ENCODE measurements around the gene SUGCT. TPM values are rescaled to one million over a fixed set of nuclear protein-coding genes. Genes with fewer than 3 reads are reported as not detected.
A peak's percentile ranks its signal among the peaks of the same experiment; 100 is the strongest.
"Not testable (repeated sequence)": the region's sequence is repeated elsewhere in the genome, so short reads cannot be mapped to it uniquely, and the experiment has no call there.

SUGCT gene
- total RNA-seq, 1 donor from 2014 or later, result 1.0 TPM

- DNase-seq (ENCODE audit: low read depth in 2 of 2), result no peak
Measured at GRCh38 chr7:40248681-40249080, 113.9 kb downstream of the SUGCT start.

GRCh38 chr7:40253444-40253843 lies 118.6 kb downstream of the SUGCT start:
- DNase-seq (ENCODE audit: low read depth in 2 of 2), result not testable (repeated sequence)

GRCh38 chr7:40263752-40264390 lies 129.1 kb downstream of the SUGCT start:
- DNase-seq (ENCODE audit: low read depth in 2 of 2), result no peak

- DNase-seq (ENCODE audit: low read depth in 2 of 2), result no peak
Measured at GRCh38 chr7:40267583-40267982, 132.8 kb downstream of the SUGCT start.

GRCh38 chr7:40268810-40269209 lies 134.0 kb downstream of the SUGCT start:
- not testable (repeated sequence) for DNase-seq (ENCODE audit: low read depth in 2 of 2)

- no peak for DNase-seq (ENCODE audit: low read depth in 2 of 2)
Measured at GRCh38 chr7:40276061-40276460, 141.3 kb downstream of the SUGCT start.

GRCh38 chr7:40279991-40280390 lies 145.2 kb downstream of the SUGCT start:
- no peak for DNase-seq (ENCODE audit: low read depth in 2 of 2)

- no peak for DNase-seq (ENCODE audit: low read depth in 2 of 2)
Measured at GRCh38 chr7:40282858-40283257, 148.1 kb downstream of the SUGCT start.

GRCh38 chr7:40283391-40283790 lies 148.6 kb downstream of the SUGCT start:
- DNase-seq (ENCODE audit: low read depth in 2 of 2), result no peak

- DNase-seq (ENCODE audit: low read depth in 2 of 2), result no peak
Measured at GRCh38 chr7:40288827-40289226, 154.0 kb downstream of the SUGCT start.

GRCh38 chr7:40297741-40298311 lies 163.0 kb downstream of the SUGCT start:
- DNase-seq (ENCODE audit: low read depth in 2 of 2), result peak in 1 of 2 donors; percentile 37

- peak in 1 of 2 donors; percentile 52 for DNase-seq (ENCODE audit: low read depth in 2 of 2)
Measured at GRCh38 chr7:40298421-40298820, 163.6 kb downstream of the SUGCT start.

GRCh38 chr7:40299097-40299496 lies 164.3 kb downstream of the SUGCT start:
- DNase-seq (ENCODE audit: low read depth in 2 of 2), result peak; percentile 71 to 97

GRCh38 chr7:40300146-40300670 lies 165.4 kb downstream of the SUGCT start:
- DNase-seq (ENCODE audit: low read depth in 2 of 2), result no peak

GRCh38 chr7:40301486-40302068 lies 166.8 kb downstream of the SUGCT start:
- no peak for DNase-seq (ENCODE audit: low read depth in 2 of 2)

- DNase-seq (ENCODE audit: low read depth in 2 of 2), result peak; percentile 17 to 86
Measured at GRCh38 chr7:40303996-40304395, 169.2 kb downstream of the SUGCT start.

- DNase-seq (ENCODE audit: low read depth in 2 of 2), result peak in 1 of 2 donors; percentile 32
Measured at GRCh38 chr7:40305229-40305628, 170.4 kb downstream of the SUGCT start.

GRCh38 chr7:40306025-40306424 lies 171.2 kb downstream of the SUGCT start:
- DNase-seq (ENCODE audit: low read depth in 2 of 2), result peak; percentile 17 to 43

GRCh38 chr7:40306596-40306995 lies 171.8 kb downstream of the SUGCT start:
- DNase-seq (ENCODE audit: low read depth in 2 of 2), result peak; percentile 47 to 79

- DNase-seq (ENCODE audit: low read depth in 2 of 2), result peak in 1 of 2 donors; percentile 84
Measured at GRCh38 chr7:40310258-40310657, 175.5 kb downstream of the SUGCT start.

- no peak for DNase-seq (ENCODE audit: low read depth in 2 of 2)
Measured at GRCh38 chr7:40311307-40311706, 176.5 kb downstream of the SUGCT start.

GRCh38 chr7:40315277-40315676 lies 180.5 kb downstream of the SUGCT start:
- no peak for DNase-seq (ENCODE audit: low read depth in 2 of 2)

- no peak for DNase-seq (ENCODE audit: low read depth in 2 of 2)
Measured at GRCh38 chr7:40316176-40316575, 181.4 kb downstream of the SUGCT start.
